ENCODE results near the gene STX12.

GRCh38 chr1:27863538-27863915 lies 90.5 kb downstream of the STX12 start:
- TF ChIP-seq, protein P1, sequence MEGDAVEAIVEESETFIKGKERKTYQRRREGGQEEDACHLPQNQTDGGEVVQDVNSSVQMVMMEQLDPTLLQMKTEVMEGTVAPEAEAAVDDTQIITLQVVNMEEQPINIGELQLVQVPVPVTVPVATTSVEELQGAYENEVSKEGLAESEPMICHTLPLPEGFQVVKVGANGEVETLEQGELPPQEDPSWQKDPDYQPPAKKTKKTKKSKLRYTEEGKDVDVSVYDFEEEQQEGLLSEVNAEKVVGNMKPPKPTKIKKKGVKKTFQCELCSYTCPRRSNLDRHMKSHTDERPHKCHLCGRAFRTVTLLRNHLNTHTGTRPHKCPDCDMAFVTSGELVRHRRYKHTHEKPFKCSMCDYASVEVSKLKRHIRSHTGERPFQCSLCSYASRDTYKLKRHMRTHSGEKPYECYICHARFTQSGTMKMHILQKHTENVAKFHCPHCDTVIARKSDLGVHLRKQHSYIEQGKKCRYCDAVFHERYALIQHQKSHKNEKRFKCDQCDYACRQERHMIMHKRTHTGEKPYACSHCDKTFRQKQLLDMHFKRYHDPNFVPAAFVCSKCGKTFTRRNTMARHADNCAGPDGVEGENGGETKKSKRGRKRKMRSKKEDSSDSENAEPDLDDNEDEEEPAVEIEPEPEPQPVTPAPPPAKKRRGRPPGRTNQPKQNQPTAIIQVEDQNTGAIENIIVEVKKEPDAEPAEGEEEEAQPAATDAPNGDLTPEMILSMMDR (conservative IDR thresholded peaks at IDR 0.05; ENCODE audit: low read depth, low read length): no peak
- no peak for TF ChIP-seq EZH2 (IDR thresholded peaks at IDR 0.05; ENCODE audit: borderline replicate concordance, low read depth, low read length, poor library complexity, severe bottlenecking)

Measured in A673 (cell line).